GM23338 (cell line): ENCODE data around the gene HNRNPC. TPM values are rescaled to one million over a fixed set of nuclear protein-coding genes. Genes with fewer than 3 reads are reported as not detected.

Experiments
- ATAC-seq: fragments of 200-7000 bp; cut with Tn5 transposase; 3 replicates; pipeline ENCODE4 v1.9.1; 2020
- DNase-seq: peaks from one replicate; pipeline ENCODE4 v3.0.0-alpha.2; 2015; ENCODE audit warnings: low spot score
- H2AFZ ChIP-seq: fragments of 200-600 bp; sonication (generic); 2 replicates; pipeline ENCODE4 v1.8.0; 2016; ENCODE audit warnings: antibody characterized with exemption, mild to moderate bottlenecking, moderate library complexity
- H3F3A ChIP-seq: fragments of 200-600 bp; sonication (generic); replicated peaks from 2 replicates; pipeline ENCODE4 v1.8.0; 2017; ENCODE audit warnings: antibody characterized with exemption, mixed run types, low read depth
- H3K27ac ChIP-seq: fragments of 200-600 bp; sonication (generic); 2 replicates; pipeline ENCODE4 v1.6.1; 2016; ENCODE audit warnings: low read depth
- H3K27me3 ChIP-seq: fragments of 200-600 bp; sonication (generic); 2 replicates; pipeline ENCODE4 v1.8.0; 2016; ENCODE audit warnings: mild to moderate bottlenecking, mixed run types, moderate library complexity; ENCODE audit not compliant: insufficient read depth
- H3K36me3 ChIP-seq: fragments of 200-600 bp; sonication (generic); 2 replicates; pipeline ENCODE4 v1.8.0; 2016; ENCODE audit warnings: mild to moderate bottlenecking; ENCODE audit not compliant: insufficient read depth
- H3K4me1 ChIP-seq: fragments of 200-600 bp; sonication (generic); 2 replicates; pipeline ENCODE4 v1.8.0; 2016; ENCODE audit warnings: mild to moderate bottlenecking, moderate library complexity; ENCODE audit not compliant: insufficient read depth
- H3K4me2 ChIP-seq: fragments of 200-600 bp; sonication (generic); 2 replicates; pipeline ENCODE4 v1.7.1; 2017; ENCODE audit warnings: mixed run types
- H3K4me3 ChIP-seq: fragments of 200-600 bp; sonication (generic); 2 replicates; pipeline ENCODE4 v1.6.1; 2016; ENCODE audit warnings: mixed run types
- H3K79me2 ChIP-seq: fragments of 200-600 bp; sonication (generic); replicated peaks from 2 replicates; pipeline ENCODE4 v1.8.0; 2017; ENCODE audit warnings: mild to moderate bottlenecking; ENCODE audit not compliant: insufficient read depth
- H3K9me2 ChIP-seq: fragments of 200-600 bp; sonication (generic); 2 replicates; pipeline ENCODE4 v1.8.0; 2017; ENCODE audit not compliant: insufficient read depth
- H4K20me1 ChIP-seq: fragments of 200-600 bp; sonication (generic); replicated peaks from 2 replicates; pipeline ENCODE4 v1.8.0; 2017; ENCODE audit warnings: mild to moderate bottlenecking; ENCODE audit not compliant: insufficient read depth
- H3K27ac Mint-ChIP-seq: 2 replicates; pipeline ENCODE4 v1.8.0; 2020; ENCODE audit warnings: inconsistent platforms, mild to moderate bottlenecking, moderate library complexity, mixed read lengths
- H3K27me3 Mint-ChIP-seq: 3 replicates; pipeline ENCODE4 v1.8.0; 2022; ENCODE audit warnings: low read depth, mild to moderate bottlenecking, moderate library complexity, mixed read lengths, inconsistent platforms; ENCODE audit not compliant: insufficient read depth, poor library complexity
- H3K36me3 Mint-ChIP-seq: 3 replicates; pipeline ENCODE4 v1.8.0; 2021; ENCODE audit warnings: low read depth, mild to moderate bottlenecking, inconsistent platforms, moderate library complexity, mixed read lengths
- H3K4me1 Mint-ChIP-seq: 3 replicates; pipeline ENCODE4 v1.8.0; 2020; ENCODE audit warnings: mild to moderate bottlenecking, inconsistent platforms, mixed read lengths
- H3K4me3 Mint-ChIP-seq: 3 replicates; pipeline ENCODE4 v1.8.0; 2021; ENCODE audit warnings: moderate library complexity, mild to moderate bottlenecking, inconsistent platforms, mixed read lengths
- H3K9me3 Mint-ChIP-seq: 3 replicates; pipeline ENCODE4 v1.8.0; 2020; ENCODE audit warnings: moderate library complexity, mild to moderate bottlenecking, inconsistent platforms, mixed read lengths
- CTCF ChIP-seq, 2 experiments: fragments of 200-600 bp in 1 of 2; sonication (generic) in 1 of 2; conservative IDR thresholded peaks; 2 replicates each; pipeline versions ENCODE4 v1.5.1 to v1.6.1; 2016 to 2017; ENCODE audit warnings: antibody characterized with exemption in 2 of 2, low read depth in 2 of 2, mild to moderate bottlenecking in 2 of 2, moderate library complexity in 1 of 2
- ETS1 ChIP-seq: IDR thresholded peaks from 2 replicates; pipeline ENCODE4 v1.6.1; 2016; ENCODE audit warnings: antibody characterized with exemption
- JUNB ChIP-seq: IDR thresholded peaks from one replicate; pipeline ENCODE4 v1.6.1; 2016; ENCODE audit warnings: antibody characterized with exemption; ENCODE audit not compliant: unreplicated experiment
- NANOG ChIP-seq: IDR thresholded peaks from 2 replicates; pipeline ENCODE4 v1.6.1; 2016; ENCODE audit warnings: antibody characterized with exemption, borderline replicate concordance
- STAT1 ChIP-seq: IDR thresholded peaks from one replicate; pipeline ENCODE4 v1.6.1; 2016; ENCODE audit warnings: antibody characterized with exemption; ENCODE audit not compliant: unreplicated experiment
- ZNF114 ChIP-seq: fragments of 250-450 bp; sonication (Bioruptor Pico); IDR thresholded peaks from 2 replicates; pipeline ENCODE4 v1.5.0; 2020; ENCODE audit warnings: mild to moderate bottlenecking, moderate library complexity
- ZNF462 ChIP-seq: fragments of 250-450 bp; sonication (Bioruptor Pico); IDR thresholded peaks from 2 replicates; pipeline ENCODE4 v1.5.0; 2020; ENCODE audit warnings: mild to moderate bottlenecking, moderate library complexity
- polyA plus RNA-seq: library from polyadenylated mRNA; unstranded; fragments of >200 nt; fragmentation: Nextera tagmentation; extraction: Ambion mirVana; gene quantifications from 2 replicates; pipeline ENCODE4 v1.2.1, GENCODE V29; 2016
- total RNA-seq: library from RNA; depleted of rRNA; stranded (reverse); fragments of >200 nt; shearing (Covaris generic); gene quantifications from 2 replicates; pipeline ENCODE4 v1.2.3, GENCODE V29; 2014

Gene HNRNPC
- total and polyA plus RNA-seq, 2 experiments from 2014 or later = 1,259 to 1,296 TPM

- TF ChIP-seq ZNF462 (CRISPR knock-in tag) = no peak
- no peak for TF ChIP-seq NANOG
These were observed 6.8 kb downstream of the HNRNPC start (continued) for GRCh38 chr14:21262410-21262809.

- no peak overlapping the region for H3K27ac Mint-ChIP-seq
- peaks cover 76% of the 10 kb centered on the region for H3K4me1 Mint-ChIP-seq
- peaks cover 87% of the 10 kb centered on the region for H4K20me1 ChIP-seq
- H3K36me3 Mint-ChIP-seq = peaks cover 97% of the 10 kb centered on the region
- H3K4me3 ChIP-seq = peak overlapping the region; percentile 24; the same call in 1 of the 2 replicates
- H3K27me3 ChIP-seq = no peaks in the 10 kb centered on the region
- DNase-seq (no peak), ATAC-seq (no peak)
- H3K9me3 Mint-ChIP-seq = no peaks in the 10 kb centered on the region
- peak overlapping the region; percentile 45 for H3K4me3 Mint-ChIP-seq
- H3K4me2 ChIP-seq = peak overlapping the region; percentile 40
- no peak overlapping the region for H2AFZ ChIP-seq
- peaks cover 10% of the 10 kb centered on the region for H3K27me3 Mint-ChIP-seq
- peaks cover 100% of the 10 kb centered on the region for H3K79me2 ChIP-seq
- H3K4me1 ChIP-seq = peaks cover 43% of the 10 kb centered on the region
- peaks cover 21% of the 10 kb centered on the region for H3F3A ChIP-seq
- H3K9me2 ChIP-seq = no peaks in the 10 kb centered on the region
- H3K36me3 ChIP-seq = peaks cover 65% of the 10 kb centered on the region
- no peak overlapping the region for H3K27ac ChIP-seq
- TF ChIP-seq CTCF (conservative IDR thresholded peaks at IDR 0.05; ENCODE audit: low read depth in 2 of 2) = no peak
- no peak for TF ChIP-seq STAT1
- no peak for TF ChIP-seq ETS1
- no peak for TF ChIP-seq ZNF114 (CRISPR knock-in tag)
- TF ChIP-seq ZNF462 (CRISPR knock-in tag) = no peak
- TF ChIP-seq JUNB = no peak
These were observed 7.4 kb downstream of the HNRNPC start for GRCh38 chr14:21261824-21262223.
